WTC11 (cell line): Measurements from ENCODE around the gene RASA4B.
"Not testable (repeated sequence)": the region's sequence is repeated elsewhere in the genome, so short reads cannot be mapped to it uniquely, and the experiment has no call there.

ENCODE experiments used
- ATF2 ChIP-seq: sonication (generic); formaldehyde crosslinking; IDR thresholded peaks from 2 replicates; pipeline ENCODE4 v1.8.1; 2022; ENCODE audit warnings: low read depth, missing genetic modification reagents, borderline replicate concordance
- CBFB ChIP-seq: sonication (generic); formaldehyde crosslinking; IDR thresholded peaks from 2 replicates; pipeline ENCODE4 v1.8.1; 2022; ENCODE audit warnings: mild to moderate bottlenecking, low read depth, missing genetic modification reagents
- CTCF ChIP-seq: fragments of 200-600 bp; IDR thresholded peaks from 2 replicates; pipeline ENCODE4 v1.8.0; 2022; ENCODE audit warnings: antibody characterized with exemption
- E2F5 ChIP-seq: sonication (generic); formaldehyde crosslinking; IDR thresholded peaks from 2 replicates; pipeline ENCODE4 v1.8.1; 2022; ENCODE audit warnings: mild to moderate bottlenecking, moderate library complexity, missing genetic modification reagents
- ELF4 ChIP-seq: sonication (generic); formaldehyde crosslinking; IDR thresholded peaks from 2 replicates; pipeline ENCODE4 v1.8.1; 2022; ENCODE audit warnings: low read depth, mild to moderate bottlenecking, moderate library complexity, missing genetic modification reagents
- ESRRA ChIP-seq: sonication (generic); formaldehyde crosslinking; IDR thresholded peaks from 2 replicates; pipeline ENCODE4 v1.8.1; 2022; ENCODE audit warnings: mild to moderate bottlenecking, missing genetic modification reagents, borderline replicate concordance
- ETV6 ChIP-seq: sonication (generic); formaldehyde crosslinking; IDR thresholded peaks from 2 replicates; pipeline ENCODE4 v1.8.1; 2022; ENCODE audit warnings: mild to moderate bottlenecking, missing genetic modification reagents
- FOXK1 ChIP-seq: sonication (generic); formaldehyde crosslinking; IDR thresholded peaks from 2 replicates; pipeline ENCODE4 v1.8.0; 2022; ENCODE audit warnings: mild to moderate bottlenecking, moderate library complexity, missing genetic modification reagents
- HMGXB4 ChIP-seq: sonication (generic); formaldehyde crosslinking; IDR thresholded peaks from 2 replicates; pipeline ENCODE4 v1.8.1; 2023; ENCODE audit warnings: mild to moderate bottlenecking, moderate library complexity, missing genetic modification reagents
- KAT7 ChIP-seq: sonication (generic); formaldehyde crosslinking; IDR thresholded peaks from 2 replicates; pipeline ENCODE4 v1.8.1; 2023; ENCODE audit warnings: missing genetic modification reagents, mild to moderate bottlenecking, borderline replicate concordance
- MAX ChIP-seq: sonication (generic); formaldehyde crosslinking; IDR thresholded peaks from 2 replicates; pipeline ENCODE4 v1.8.0; 2022; ENCODE audit warnings: mild to moderate bottlenecking, missing genetic modification reagents
- ZBTB21 ChIP-seq: sonication (generic); formaldehyde crosslinking; IDR thresholded peaks from 2 replicates; pipeline ENCODE4 v1.8.1; 2023; ENCODE audit warnings: mild to moderate bottlenecking, missing genetic modification reagents, borderline replicate concordance
- ZNF671 ChIP-seq: fragments of 250-450 bp; sonication (Bioruptor Pico); IDR thresholded peaks from 2 replicates; pipeline ENCODE4 v1.8.0; 2021; ENCODE audit warnings: mild to moderate bottlenecking

GRCh38 chr7:102510575-102510974 is 7.0 kb downstream of the RASA4B start:
- not testable (repeated sequence) for TF ChIP-seq ESRRA (CRISPR knock-in tag); CBFB (CRISPR knock-in tag); CTCF; FOXK1 (CRISPR knock-in tag); ATF2 (CRISPR knock-in tag); ZNF671; HMGXB4 (CRISPR knock-in tag); E2F5 (CRISPR knock-in tag); ELF4 (CRISPR knock-in tag); ETV6; KAT7 (CRISPR knock-in tag); ZBTB21 (CRISPR knock-in tag); MAX (CRISPR knock-in tag)
